ENCODE data around the gene ALOX5.

The ALOX5 gene

DNA sequence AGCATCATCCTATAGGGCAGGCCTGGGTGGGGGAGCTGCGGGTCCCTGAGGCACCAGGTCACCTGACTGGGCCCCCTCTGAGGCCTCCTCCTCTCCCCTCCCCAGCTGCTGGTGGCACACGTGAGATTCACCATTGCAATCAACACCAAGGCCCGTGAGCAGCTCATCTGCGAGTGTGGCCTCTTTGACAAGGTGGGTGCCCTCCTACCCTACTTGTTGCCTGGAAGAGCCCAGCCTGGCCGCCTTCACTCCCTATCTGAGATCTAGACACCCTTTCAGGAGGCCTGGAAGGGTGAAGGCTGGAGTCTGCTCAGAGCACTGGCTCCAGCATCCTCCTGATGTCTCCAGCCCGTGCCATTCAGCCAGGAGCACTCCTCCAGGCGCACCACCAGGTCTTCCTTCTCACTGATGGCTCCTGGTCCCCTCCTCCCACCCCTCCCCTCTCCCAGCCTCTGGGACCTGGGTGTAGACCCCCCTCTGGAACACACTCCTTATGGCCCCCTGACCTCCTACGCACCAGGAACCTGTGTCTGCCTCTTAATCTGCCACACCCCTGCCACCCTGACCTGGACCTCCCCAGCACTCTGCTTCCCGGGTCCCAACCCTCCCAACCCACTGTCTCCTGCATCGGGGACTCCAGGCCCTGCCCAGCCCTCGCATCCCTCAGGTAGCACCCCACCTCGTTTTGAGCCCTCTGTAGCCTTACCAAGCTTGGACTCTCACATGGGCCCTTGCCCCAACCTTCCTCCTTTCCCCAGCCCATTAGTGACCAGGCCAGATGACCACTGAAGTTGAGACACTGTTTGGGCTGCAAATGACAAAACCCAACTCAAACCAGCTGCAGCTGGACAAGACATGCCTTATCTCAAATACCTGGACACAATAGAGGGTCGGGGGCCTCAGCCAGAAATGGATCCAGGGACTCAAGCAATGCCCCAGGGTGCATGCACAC lies 67.5 kb downstream of the ALOX5 start:
- DNase-seq (ENCODE audit: extremely low read depth in 1 of 2, low read depth in 1 of 2), result no peak

- no peak for DNase-seq (ENCODE audit: extremely low read depth in 1 of 2, low read depth in 1 of 2)
These were observed 68.2 kb downstream of the ALOX5 start for GRCh38 chr10:45442251-45442650.

DNA sequence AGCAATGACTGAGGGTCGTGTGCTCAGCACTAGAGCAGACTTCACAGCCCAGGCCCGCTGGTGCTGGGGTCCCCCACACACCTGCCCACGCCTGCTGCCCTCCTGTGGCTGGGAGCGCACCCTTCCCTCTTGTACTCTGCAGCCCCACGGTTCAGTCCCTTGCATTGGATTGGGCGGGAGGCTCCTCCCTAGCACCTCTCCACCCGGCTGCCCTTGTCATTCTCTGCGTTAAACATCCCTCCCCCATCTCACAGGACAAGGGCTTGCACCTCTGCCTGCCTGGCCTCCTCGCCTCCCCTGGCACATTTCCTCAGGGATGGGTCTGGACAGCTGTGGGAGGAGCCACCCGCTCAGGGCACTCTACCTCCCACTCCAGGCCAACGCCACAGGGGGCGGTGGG lies 68.6 kb downstream of the ALOX5 start:
- no peak for DNase-seq (ENCODE audit: extremely low read depth in 1 of 2, low read depth in 1 of 2)

- no peak for DNase-seq (ENCODE audit: extremely low read depth in 1 of 2, low read depth in 1 of 2)
These were observed 69.3 kb downstream of the ALOX5 start for GRCh38 chr10:45443101-45444009.

- DNase-seq (ENCODE audit: extremely low read depth in 1 of 2, low read depth in 1 of 2), result no peak
These were observed 70.0 kb downstream of the ALOX5 start for GRCh38 chr10:45444022-45444421.

DNA sequence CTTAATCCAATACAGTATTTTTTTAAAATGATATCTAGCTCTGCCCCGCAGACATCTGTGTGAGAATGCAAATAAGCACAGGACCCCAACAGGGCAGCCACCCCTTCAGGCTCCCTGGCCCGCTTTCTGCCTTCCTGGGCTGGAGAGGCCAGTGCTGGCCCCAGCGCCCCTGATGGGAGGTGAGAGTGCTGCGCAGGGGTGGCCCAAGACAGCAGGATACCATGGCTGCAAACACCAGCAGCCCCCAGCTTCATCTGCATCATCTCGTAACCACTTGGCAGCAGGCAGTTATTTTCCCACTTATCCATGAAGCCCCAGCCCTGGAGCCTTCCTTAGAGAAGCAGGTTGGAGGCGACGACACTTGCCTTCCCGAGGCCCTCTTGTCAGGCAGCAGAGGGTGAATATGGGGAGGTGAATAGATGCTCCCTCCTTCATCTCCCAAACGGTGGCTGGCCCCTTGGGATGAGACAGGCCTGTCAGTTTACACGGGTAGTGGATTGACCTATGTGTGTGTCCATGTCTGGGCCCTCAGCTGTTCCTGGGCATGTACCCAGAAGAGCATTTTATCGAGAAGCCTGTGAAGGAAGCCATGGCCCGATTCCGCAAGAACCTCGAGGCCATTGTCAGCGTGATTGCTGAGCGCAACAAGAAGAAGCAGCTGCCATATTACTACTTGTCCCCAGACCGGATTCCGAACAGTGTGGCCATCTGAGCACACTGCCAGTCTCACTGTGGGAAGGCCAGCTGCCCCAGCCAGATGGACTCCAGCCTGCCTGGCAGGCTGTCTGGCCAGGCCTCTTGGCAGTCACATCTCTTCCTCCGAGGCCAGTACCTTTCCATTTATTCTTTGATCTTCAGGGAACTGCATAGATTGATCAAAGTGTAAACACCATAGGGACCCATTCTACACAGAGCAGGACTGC lies 71.2 kb downstream of the ALOX5 start:
- DNase-seq (ENCODE audit: extremely low read depth in 1 of 2, low read depth in 1 of 2), result no peak

GRCh38 chr10:45446858-45447257 lies 72.8 kb downstream of the ALOX5 start:
- no peak for DNase-seq (ENCODE audit: extremely low read depth in 1 of 2, low read depth in 1 of 2)

GRCh38 chr10:45447416-45447815 lies 73.4 kb downstream of the ALOX5 start:
- DNase-seq (ENCODE audit: extremely low read depth in 1 of 2, low read depth in 1 of 2), result no peak

DNA sequence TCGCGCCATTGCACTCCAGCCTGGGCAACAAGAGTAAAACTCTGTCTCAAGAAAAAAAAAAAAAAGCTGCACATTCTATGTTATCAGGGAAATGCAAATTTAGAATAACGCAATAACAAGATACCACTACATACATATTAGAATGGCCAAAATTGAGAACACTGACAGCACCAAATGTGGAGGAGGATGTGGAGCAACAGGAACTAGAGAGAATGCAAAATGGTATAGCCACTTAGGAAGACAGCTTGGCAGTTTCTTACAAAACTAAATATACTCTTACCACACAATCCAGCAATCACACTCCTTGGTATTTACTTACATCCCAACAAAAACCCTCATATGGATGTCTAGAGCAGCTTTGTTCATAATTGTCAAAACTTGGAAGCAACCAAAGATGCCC lies 76.8 kb downstream of the ALOX5 start:
- DNase-seq (ENCODE audit: extremely low read depth in 1 of 2, low read depth in 1 of 2), result no peak

DNA sequence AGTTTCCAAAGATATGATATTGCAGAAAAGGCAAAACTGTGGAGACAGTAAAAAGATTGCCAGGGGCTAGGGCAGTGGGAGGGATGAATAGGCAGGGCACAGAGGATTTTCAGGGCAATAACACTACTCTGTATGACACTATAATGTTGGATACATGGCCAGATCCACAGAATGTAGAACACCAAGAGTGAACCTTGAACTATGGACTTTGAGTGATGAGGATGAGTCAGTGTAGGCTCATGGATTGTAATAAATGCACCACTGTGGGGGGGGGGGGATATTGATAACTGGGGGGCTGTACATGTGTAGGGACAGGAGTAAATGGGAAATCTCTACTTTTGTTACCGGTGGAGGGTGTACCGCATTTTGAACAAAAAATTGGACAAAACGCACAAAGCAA lies 77.4 kb downstream of the ALOX5 start:
- DNase-seq (ENCODE audit: extremely low read depth in 1 of 2, low read depth in 1 of 2), result no peak

DNA sequence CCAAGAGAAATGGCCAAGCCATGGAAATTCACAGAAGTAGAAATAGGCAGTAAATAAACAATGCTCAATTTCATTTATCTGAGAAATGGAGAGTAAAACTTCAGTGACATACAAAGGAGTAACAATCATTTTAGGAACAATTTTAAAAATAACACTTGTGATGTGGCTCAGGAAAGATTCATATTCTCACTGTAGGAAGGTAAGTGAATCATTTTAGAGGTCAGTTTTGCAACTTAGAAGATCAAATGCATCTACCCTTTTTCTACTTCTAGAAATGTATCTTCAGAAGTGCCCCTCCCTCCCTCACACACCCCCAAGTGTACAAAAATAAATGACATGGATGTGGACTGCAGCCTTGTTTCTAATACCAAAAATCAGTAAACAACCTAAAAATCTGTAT lies 78.3 kb downstream of the ALOX5 start:
- no peak for DNase-seq (ENCODE audit: extremely low read depth in 1 of 2, low read depth in 1 of 2)

- no peak for DNase-seq (ENCODE audit: extremely low read depth in 1 of 2, low read depth in 1 of 2)
These were observed 78.9 kb downstream of the ALOX5 start for GRCh38 chr10:45452743-45453452.

DNA sequence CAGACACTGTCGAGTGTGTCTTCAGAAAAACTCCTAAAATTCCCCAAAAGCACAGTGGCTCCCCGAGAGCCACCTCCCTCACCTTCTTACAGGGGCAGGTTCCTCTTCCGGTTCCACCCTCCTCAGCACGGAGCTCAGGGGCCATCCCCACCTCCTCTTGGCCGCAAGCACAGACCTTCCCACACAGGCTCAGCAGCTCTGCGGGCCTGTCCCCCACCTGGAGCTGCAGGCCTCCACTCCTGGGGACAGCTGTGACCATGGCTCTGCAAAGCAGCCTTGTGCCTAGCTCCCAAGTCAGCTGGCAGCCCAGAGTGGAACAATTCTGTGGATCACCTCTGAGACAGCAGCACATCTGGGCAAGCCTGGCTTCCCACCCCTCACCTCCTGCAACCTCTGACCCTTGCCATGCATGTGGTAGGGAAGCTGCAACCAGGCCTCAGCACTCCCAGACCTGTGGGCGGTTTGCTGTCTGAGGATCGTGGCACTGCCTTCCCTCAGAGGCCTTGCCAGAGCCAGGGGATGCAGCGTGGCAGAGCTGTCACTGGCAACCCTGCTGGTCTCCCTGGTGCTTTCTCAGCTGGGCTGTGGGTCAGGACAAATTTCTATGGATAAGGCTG lies 79.7 kb downstream of the ALOX5 start:
- no peak for DNase-seq (ENCODE audit: extremely low read depth in 1 of 2, low read depth in 1 of 2)

- no peak for DNase-seq (ENCODE audit: extremely low read depth in 1 of 2, low read depth in 1 of 2)
These were observed 80.2 kb downstream of the ALOX5 start for GRCh38 chr10:45454262-45454661.

DNA sequence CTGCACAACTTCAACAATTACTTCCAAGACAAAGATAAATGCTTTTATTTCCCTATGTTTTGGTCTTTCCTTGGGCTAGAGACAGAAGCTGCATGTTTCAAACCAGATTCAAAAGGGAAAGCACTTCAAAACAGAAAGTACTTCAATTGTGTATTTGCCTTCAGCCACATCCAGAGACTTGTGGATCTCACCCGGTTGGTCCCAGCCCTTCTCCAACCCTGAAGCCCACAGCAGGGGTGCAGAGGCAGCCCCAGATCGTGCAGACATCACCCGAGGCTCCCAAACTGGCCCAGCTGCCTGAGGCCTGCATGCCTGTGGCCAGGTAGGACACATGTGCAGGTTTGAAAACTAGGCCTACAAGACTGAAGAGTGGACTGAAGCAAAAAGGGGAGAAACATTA lies 80.8 kb downstream of the ALOX5 start:
- DNase-seq (ENCODE audit: extremely low read depth in 1 of 2, low read depth in 1 of 2), result no peak

DNA sequence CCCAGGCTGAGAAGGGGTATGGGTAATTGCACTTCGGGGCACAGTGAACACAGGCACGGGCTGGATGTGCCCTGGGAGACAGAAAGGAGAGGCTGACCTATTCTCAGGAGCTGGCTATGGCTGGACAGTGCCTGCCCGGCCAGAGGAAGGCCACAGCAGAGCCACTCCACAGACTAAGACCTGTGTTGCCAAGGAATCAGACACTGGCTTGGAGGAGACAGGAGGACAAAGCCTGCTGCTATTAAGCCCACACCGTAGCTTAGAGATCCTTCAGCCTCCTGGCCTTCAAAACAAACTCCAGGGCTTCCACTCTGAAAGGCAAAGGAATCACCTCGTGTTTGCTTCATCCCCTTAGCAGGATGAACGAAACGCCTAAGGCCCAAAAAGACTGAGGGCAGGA lies 82.2 kb downstream of the ALOX5 start:
- no peak for DNase-seq (ENCODE audit: extremely low read depth in 1 of 2, low read depth in 1 of 2)

DNA sequence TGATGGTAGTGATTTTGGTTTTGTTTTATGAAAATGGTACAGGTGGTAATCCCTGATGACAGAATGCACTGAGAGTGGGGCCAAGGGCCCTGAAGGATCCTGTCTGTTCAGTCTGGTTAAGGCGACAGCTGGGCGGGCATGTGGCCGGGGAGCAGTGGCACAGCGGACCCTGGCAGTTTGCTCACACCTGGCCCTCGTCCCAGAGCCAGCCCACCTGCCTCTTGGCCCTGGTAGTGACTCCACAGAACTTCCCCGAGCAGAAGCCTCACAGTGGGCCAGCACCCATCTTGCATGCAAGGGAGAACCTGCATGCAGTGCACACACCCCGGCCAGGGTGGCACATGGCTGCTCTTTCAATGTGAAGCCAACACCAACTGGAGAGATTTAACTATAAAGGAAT lies 82.8 kb downstream of the ALOX5 start:
- DNase-seq (ENCODE audit: extremely low read depth in 1 of 2, low read depth in 1 of 2), result no peak

DNA sequence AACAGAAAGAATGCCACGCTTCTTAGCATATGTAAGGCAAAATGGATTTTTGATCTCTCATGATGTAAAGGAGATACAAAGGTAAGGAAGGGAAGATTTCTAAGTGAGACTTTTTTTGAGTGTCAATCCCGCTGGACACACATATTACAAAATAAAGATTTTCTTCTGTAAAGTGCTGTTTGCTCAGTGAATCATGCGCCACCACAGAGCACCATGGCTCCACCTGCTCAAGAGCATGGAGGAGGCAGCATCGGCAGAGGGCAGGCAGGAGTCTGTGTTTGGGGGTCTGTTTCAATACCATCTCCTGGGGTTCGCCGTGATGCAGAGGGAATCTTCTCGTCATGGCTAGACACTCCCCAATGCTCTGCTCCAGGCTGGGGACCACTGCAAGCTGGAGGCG lies 83.5 kb downstream of the ALOX5 start:
- no peak for DNase-seq (ENCODE audit: extremely low read depth in 1 of 2, low read depth in 1 of 2)

- DNase-seq (ENCODE audit: extremely low read depth in 1 of 2, low read depth in 1 of 2), result no peak
These were observed 86.3 kb downstream of the ALOX5 start for GRCh38 chr10:45460235-45460878.

All from activated CD8-positive, alpha-beta memory T cell treated with anti-CD3 and anti-CD28 coated beads for 1 hour (primary cell).